GM19455 (cell line): ENCODE results near the gene CAMK2D.

ENCODE experiments used
- ATAC-seq: cut with Tn5 transposase; IDR thresholded peaks from one replicate; pipeline ENCODE4 v1.9.1; 2021; ENCODE audit not compliant: unreplicated experiment

Gene CAMK2D

GRCh38 chr4:113534711-113535110 is 226.8 kb downstream of the CAMK2D start:
- ATAC-seq, result no peak

GRCh38 chr4:113531572-113531971 is 230.0 kb downstream of the CAMK2D start:
- no peak for ATAC-seq

GRCh38 chr4:113528395-113528794 is 233.1 kb downstream of the CAMK2D start:
- ATAC-seq, result no peak

GRCh38 chr4:113525521-113525920 is 236.0 kb downstream of the CAMK2D start:
- ATAC-seq, result no peak

- peak; percentile 27 for ATAC-seq
These were observed 236.9 kb downstream of the CAMK2D start for GRCh38 chr4:113524505-113525186.

GRCh38 chr4:113524096-113524495 is 237.4 kb downstream of the CAMK2D start:
- peak; percentile 94 for ATAC-seq

- ATAC-seq, result no peak
These were observed 239.1 kb downstream of the CAMK2D start for GRCh38 chr4:113522433-113522832.

GRCh38 chr4:113513382-113513781 is 248.2 kb downstream of the CAMK2D start:
- no peak for ATAC-seq

GRCh38 chr4:113512880-113513279 is 248.7 kb downstream of the CAMK2D start:
- ATAC-seq, result no peak

- no peak for ATAC-seq
These were observed 249.6 kb downstream of the CAMK2D start for GRCh38 chr4:113511944-113512343.

GRCh38 chr4:113509851-113510250 is 251.7 kb downstream of the CAMK2D start:
- ATAC-seq, result no peak

GRCh38 chr4:113505044-113505443 is 256.5 kb downstream of the CAMK2D start:
- ATAC-seq, result no peak

GRCh38 chr4:113504422-113504821 is 257.1 kb downstream of the CAMK2D start:
- ATAC-seq, result no peak

- ATAC-seq, result no peak
These were observed 257.8 kb downstream of the CAMK2D start for GRCh38 chr4:113503691-113504090.

- ATAC-seq, result no peak
These were observed 258.6 kb downstream of the CAMK2D start for GRCh38 chr4:113502906-113503305.

GRCh38 chr4:113502476-113502875 is 259.1 kb downstream of the CAMK2D start:
- no peak for ATAC-seq

GRCh38 chr4:113500424-113500823 is 261.1 kb downstream of the CAMK2D start:
- no peak for ATAC-seq

- no peak for ATAC-seq
These were observed 261.8 kb downstream of the CAMK2D start for GRCh38 chr4:113499696-113500095.

- no peak for ATAC-seq
These were observed 262.4 kb downstream of the CAMK2D start for GRCh38 chr4:113499166-113499565.

- ATAC-seq, result no peak
These were observed 264.2 kb downstream of the CAMK2D start for GRCh38 chr4:113497154-113497884.

- no peak for ATAC-seq
These were observed 264.8 kb downstream of the CAMK2D start for GRCh38 chr4:113496698-113497097.

- ATAC-seq, result no peak
These were observed 265.7 kb downstream of the CAMK2D start for GRCh38 chr4:113495790-113496189.

GRCh38 chr4:113483131-113483530 is 278.4 kb downstream of the CAMK2D start:
- ATAC-seq, result no peak
